HEK293T (cell line): ENCODE results near the gene FBXL17.

Source experiments
- CTCF ChIA-PET: fragments of 350-600 bp; formaldehyde crosslinking; extraction: SDS; loops from one replicate; lab custom pipeline; 2021; ENCODE audit warnings: antibody characterized with exemption, inconsistent platforms; lab: Yijun Ruan, JAX
- POLR2A ChIA-PET: fragments of 350-600 bp; formaldehyde crosslinking; extraction: SDS; loops from one replicate; lab custom pipeline; 2020; ENCODE audit warnings: antibody characterized with exemption, inconsistent platforms; lab: Yijun Ruan, JAX
- DNase-seq: peaks from one replicate; pipeline ENCODE4 v3.0.0; 2012; ENCODE audit warnings: mixed read lengths; ENCODE audit errors: extremely low spot score
- ARNT ChIP-seq: fragments of 450-650 bp; IDR thresholded peaks from 2 replicates; pipeline ENCODE4 v1.6.1; 2017; ENCODE audit warnings: mild to moderate bottlenecking
- BHLHE40 ChIP-seq: fragments of 450-650 bp; IDR thresholded peaks from 2 replicates; pipeline ENCODE4 v1.6.1; 2016; ENCODE audit warnings: mild to moderate bottlenecking, moderate library complexity, borderline replicate concordance
- CTBP1 ChIP-seq: fragments of 450-650 bp; IDR thresholded peaks from 2 replicates; pipeline ENCODE4 v1.6.1; 2016; ENCODE audit warnings: borderline replicate concordance
- ELF4 ChIP-seq: fragments of 450-650 bp; IDR thresholded peaks from 2 replicates; pipeline ENCODE4 v1.6.1; 2017; ENCODE audit warnings: antibody characterized with exemption
- FOXA1 ChIP-seq: fragments of 450-650 bp; IDR thresholded peaks from 2 replicates; pipeline ENCODE4 v1.6.1; 2016; ENCODE audit warnings: mild to moderate bottlenecking
- FOXK2 ChIP-seq: fragments of 450-650 bp; IDR thresholded peaks from 2 replicates; pipeline ENCODE4 v1.6.1; 2016; ENCODE audit warnings: mild to moderate bottlenecking
- FOXM1 ChIP-seq: fragments of 450-650 bp; IDR thresholded peaks from 2 replicates; pipeline ENCODE4 v1.6.1; 2017; ENCODE audit warnings: mild to moderate bottlenecking, borderline replicate concordance
- HDGF ChIP-seq: fragments of 450-650 bp; IDR thresholded peaks from 2 replicates; pipeline ENCODE4 v1.6.1; 2017; ENCODE audit warnings: antibody characterized with exemption, borderline replicate concordance
- L3MBTL2 ChIP-seq: fragments of 450-650 bp; conservative IDR thresholded peaks from 2 replicates; pipeline ENCODE4 v1.6.1; 2016; ENCODE audit warnings: mild to moderate bottlenecking
- LEF1 ChIP-seq: fragments of 450-650 bp; IDR thresholded peaks from 2 replicates; pipeline ENCODE4 v1.6.1; 2017; ENCODE audit warnings: mild to moderate bottlenecking, borderline replicate concordance
- NFRKB ChIP-seq: fragments of 450-650 bp; IDR thresholded peaks from 2 replicates; pipeline ENCODE4 v1.6.1; 2016; ENCODE audit warnings: mild to moderate bottlenecking, moderate library complexity
- PKNOX1 ChIP-seq: fragments of 450-650 bp; IDR thresholded peaks from 2 replicates; pipeline ENCODE4 v1.6.1; 2016
- SP1 ChIP-seq: fragments of 450-650 bp; IDR thresholded peaks from 2 replicates; pipeline ENCODE4 v1.6.1; 2017
- SUZ12 ChIP-seq: fragments of 450-650 bp; IDR thresholded peaks from 2 replicates; pipeline ENCODE4 v1.6.1; 2016; ENCODE audit warnings: mild to moderate bottlenecking
- TARDBP ChIP-seq: fragments of 450-650 bp; IDR thresholded peaks from 2 replicates; pipeline ENCODE4 v1.6.1; 2016
- ZNF384 ChIP-seq: fragments of 450-650 bp; IDR thresholded peaks from 2 replicates; pipeline ENCODE4 v1.6.1; 2016

Gene FBXL17

DNA sequence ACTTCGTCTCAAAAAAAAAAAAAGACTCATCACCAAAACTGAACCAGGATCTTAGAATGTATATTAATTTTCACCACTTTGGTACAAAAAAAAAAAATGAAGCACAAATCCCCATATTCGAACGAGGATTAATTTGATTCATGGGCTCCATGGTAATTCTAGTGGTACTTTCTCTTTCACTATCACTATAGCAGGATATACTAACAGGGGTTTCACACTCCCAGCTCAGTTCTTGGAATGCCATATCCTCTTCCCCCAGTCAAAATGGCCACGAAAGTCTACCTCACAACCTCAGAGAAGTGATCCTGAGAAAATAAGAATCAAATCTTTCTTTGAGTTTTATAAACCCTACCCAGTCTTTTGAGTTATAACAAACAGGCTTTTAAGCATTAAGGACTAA is 235.7 kb downstream of the FBXL17 start:
- CTCF ChIA-PET, result no interaction called here

GRCh38 chr5:108145351-108145750 is 236.5 kb downstream of the FBXL17 start:
- ChIA-PET CTCF (no interaction called here), POLR2A (no interaction called here)
- no peak for TF ChIP-seq CTBP1
- no peak for TF ChIP-seq FOXM1
- no peak for TF ChIP-seq HDGF
- no peak for TF ChIP-seq FOXA1
- TF ChIP-seq ARNT, result no peak
- TF ChIP-seq SP1, result no peak
- TF ChIP-seq PKNOX1, result no peak
- no peak for DNase-seq

More for the DNA sequence above, 235.7 kb downstream of the FBXL17 start:
- no peak for DNase-seq
- POLR2A ChIA-PET, result no interaction called here
- no peak for TF ChIP-seq SP1
- no peak for TF ChIP-seq FOXA1
- no peak for TF ChIP-seq ARNT
- no peak for TF ChIP-seq NFRKB
- no peak for TF ChIP-seq PKNOX1
- no peak for TF ChIP-seq SUZ12
- no peak for TF ChIP-seq FOXM1
- TF ChIP-seq LEF1, result no peak
- no peak for TF ChIP-seq FOXK2
- no peak for TF ChIP-seq TARDBP
- no peak for TF ChIP-seq ELF4

DNA sequence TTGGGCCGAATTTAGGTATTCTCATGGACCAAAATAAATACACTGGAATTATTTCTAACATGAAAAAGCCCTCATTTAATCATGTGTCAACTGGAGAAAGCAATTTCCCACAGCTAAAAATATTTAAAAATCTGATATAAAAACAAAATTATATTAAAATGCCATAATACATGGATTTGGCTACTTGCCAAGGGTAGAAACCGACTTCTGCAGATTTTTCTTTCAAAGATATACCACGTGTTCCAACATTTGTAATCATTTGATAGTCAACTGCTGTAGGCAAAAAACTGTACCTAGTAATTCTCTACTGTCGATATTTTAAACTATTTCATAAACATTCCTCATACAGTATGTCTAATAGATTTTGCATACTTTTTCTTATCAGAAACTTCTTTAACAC is 237.6 kb downstream of the FBXL17 start:
- TF ChIP-seq TARDBP (no peak), PKNOX1 (no peak), NFRKB (no peak), FOXA1 (no peak), L3MBTL2 (no peak), ZNF384 (no peak), ARNT (no peak), ELF4 (no peak)
- POLR2A ChIA-PET, result no interaction called here
- no peak for DNase-seq

DNA sequence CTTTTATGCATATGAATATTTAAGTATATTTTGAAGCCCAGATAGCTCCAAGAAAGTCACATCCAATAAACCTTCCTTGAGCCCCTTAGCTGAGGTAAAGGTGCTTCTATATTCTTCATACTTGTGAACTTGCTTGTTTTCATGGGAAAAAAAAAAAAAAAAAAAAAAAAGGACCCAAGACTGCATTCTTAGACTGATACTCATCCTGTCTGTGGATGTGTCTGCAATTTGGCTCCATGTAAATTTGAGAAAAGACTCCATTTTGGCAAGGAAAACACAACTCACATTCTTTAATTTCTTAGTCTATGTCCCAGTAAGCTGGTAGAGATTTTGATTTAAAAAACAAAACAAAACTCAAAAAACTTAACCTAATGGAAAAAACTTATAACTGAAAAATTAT is 238.3 kb downstream of the FBXL17 start:
- CTCF ChIA-PET, result interaction anchor here (0.6 kb wide), 1 partner anchor 51 kb away, joined by 3 read pairs; no protein-coding TSS in a partner anchor
- no peak for DNase-seq
- POLR2A ChIA-PET, result no interaction called here
- no peak for TF ChIP-seq ARNT

More for the DNA sequence above, 237.6 kb downstream of the FBXL17 start:
- CTCF ChIA-PET, result interaction anchor here (0.6 kb wide), 1 partner anchor 52 kb away, joined by 3 read pairs; no protein-coding TSS in a partner anchor

GRCh38 chr5:108141676-108142075 is 240.2 kb downstream of the FBXL17 start:
- TF ChIP-seq BHLHE40, result no peak
- no peak for TF ChIP-seq FOXK2
- POLR2A ChIA-PET, result no interaction called here
- DNase-seq, result no peak
- CTCF ChIA-PET, result no interaction called here

- CTCF ChIA-PET, result interaction anchor here (0.6 kb wide), 1 partner anchor 25 kb away, joined by 4 read pairs; no protein-coding TSS in a partner anchor
- no peak for DNase-seq
Observed at GRCh38 chr5:108136493-108136892, 245.4 kb downstream of the FBXL17 start.

More at GRCh38 chr5:108136493-108136892, 245.4 kb downstream of the FBXL17 start:
- TF ChIP-seq ARNT (no peak), BHLHE40 (no peak), PKNOX1 (no peak), ELF4 (no peak), NFRKB (no peak), CTBP1 (no peak), SP1 (no peak)
- POLR2A ChIA-PET, result no interaction called here
